ENCODE measurements around the gene PLLP.

DNA sequence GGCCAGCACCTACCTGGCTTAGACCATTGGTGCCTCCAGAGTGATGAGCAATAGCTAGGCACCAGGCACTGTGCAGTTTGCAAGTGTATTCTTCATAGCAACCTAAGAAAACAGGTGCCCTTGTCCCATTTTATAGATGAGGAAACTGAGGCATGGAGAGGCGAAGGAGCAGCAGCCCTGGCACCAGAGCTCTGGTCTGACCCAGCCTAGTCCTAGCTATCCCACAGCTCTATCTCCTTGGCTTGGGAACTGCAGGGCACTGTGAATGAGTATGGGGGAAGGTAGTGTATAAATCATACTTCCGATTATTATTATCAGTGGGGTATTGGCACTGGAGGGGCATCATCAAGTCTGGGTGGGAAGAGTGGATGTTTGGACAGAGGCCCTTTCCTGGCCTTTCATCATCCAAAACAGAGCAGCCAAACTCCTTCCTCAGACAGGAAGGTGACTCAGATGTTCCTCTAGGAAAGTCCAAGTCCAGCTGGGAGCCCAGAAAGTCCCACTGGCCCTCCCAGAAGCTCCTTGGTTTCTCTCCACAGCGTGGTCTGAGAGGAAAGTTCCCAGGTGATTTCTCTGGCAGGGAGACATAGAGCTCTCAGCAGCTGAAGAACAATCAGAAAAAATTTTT is 32.0 kb upstream of the PLLP start:
- TF ChIP-seq POLR2A (IDR thresholded peaks at IDR 0.05) (no peak), EP300 (IDR thresholded peaks at IDR 0.05) (peak in 2 of 4 donors; percentile 89), POLR2AphosphoS5 (IDR thresholded peaks at IDR 0.05) (peak; percentile 68 to 83)
- TF ChIP-seq, protein P1, sequence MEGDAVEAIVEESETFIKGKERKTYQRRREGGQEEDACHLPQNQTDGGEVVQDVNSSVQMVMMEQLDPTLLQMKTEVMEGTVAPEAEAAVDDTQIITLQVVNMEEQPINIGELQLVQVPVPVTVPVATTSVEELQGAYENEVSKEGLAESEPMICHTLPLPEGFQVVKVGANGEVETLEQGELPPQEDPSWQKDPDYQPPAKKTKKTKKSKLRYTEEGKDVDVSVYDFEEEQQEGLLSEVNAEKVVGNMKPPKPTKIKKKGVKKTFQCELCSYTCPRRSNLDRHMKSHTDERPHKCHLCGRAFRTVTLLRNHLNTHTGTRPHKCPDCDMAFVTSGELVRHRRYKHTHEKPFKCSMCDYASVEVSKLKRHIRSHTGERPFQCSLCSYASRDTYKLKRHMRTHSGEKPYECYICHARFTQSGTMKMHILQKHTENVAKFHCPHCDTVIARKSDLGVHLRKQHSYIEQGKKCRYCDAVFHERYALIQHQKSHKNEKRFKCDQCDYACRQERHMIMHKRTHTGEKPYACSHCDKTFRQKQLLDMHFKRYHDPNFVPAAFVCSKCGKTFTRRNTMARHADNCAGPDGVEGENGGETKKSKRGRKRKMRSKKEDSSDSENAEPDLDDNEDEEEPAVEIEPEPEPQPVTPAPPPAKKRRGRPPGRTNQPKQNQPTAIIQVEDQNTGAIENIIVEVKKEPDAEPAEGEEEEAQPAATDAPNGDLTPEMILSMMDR (IDR thresholded peaks at IDR 0.05) = no peak

Measured in upper lobe of left lung (tissue), 4 donors.